PC-9 (cell line): ENCODE data around the gene OR52I1.

ENCODE experiments used
- CTCF ChIP-seq: fragments of 200-600 bp; sonication (generic); conservative IDR thresholded peaks from 2 replicates; pipeline ENCODE4 v1.6.1; 2017; ENCODE audit warnings: mixed run types, antibody characterized with exemption, mild to moderate bottlenecking, moderate library complexity
- EZH2 ChIP-seq: fragments of 200-600 bp; sonication (generic); IDR thresholded peaks from 2 replicates; pipeline ENCODE4 v1.8.0; 2017; ENCODE audit warnings: antibody characterized with exemption, low read depth

DNA sequence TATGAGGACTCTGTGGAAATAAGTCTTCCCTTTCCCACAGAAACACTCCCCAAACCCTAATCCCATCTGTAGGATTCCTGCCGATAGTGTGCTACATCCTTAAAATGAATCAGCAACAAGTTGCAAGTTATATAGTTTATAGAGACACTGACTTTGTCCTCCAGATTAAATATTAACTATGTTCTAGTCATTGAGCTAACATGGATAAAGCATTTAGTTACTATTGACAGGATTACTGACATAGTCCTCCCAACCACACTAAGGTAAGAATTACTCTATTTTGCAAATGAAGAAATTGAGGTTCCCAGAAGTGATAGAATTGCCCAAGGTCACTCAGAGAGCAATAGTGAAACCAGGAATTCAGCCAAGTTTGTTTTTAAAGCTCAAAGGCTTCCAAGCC, 47.0 kb upstream of the OR52I1 start:
- no peak for TF ChIP-seq CTCF
- no peak for TF ChIP-seq EZH2
